ENCODE results near the gene PLSCR2.
"Not testable (repeated sequence)": the region's sequence is repeated elsewhere in the genome, so short reads cannot be mapped to it uniquely, and the experiment has no call there.

Gene PLSCR2, protein sequence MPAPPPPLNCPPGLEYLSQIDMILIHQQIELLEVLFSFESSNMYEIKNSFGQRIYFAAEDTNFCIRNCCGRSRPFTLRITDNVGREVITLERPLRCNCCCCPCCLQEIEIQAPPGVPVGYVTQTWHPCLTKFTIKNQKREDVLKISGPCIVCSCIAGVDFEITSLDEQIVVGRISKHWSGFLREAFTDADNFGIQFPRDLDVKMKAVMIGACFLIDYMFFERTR

DNA sequence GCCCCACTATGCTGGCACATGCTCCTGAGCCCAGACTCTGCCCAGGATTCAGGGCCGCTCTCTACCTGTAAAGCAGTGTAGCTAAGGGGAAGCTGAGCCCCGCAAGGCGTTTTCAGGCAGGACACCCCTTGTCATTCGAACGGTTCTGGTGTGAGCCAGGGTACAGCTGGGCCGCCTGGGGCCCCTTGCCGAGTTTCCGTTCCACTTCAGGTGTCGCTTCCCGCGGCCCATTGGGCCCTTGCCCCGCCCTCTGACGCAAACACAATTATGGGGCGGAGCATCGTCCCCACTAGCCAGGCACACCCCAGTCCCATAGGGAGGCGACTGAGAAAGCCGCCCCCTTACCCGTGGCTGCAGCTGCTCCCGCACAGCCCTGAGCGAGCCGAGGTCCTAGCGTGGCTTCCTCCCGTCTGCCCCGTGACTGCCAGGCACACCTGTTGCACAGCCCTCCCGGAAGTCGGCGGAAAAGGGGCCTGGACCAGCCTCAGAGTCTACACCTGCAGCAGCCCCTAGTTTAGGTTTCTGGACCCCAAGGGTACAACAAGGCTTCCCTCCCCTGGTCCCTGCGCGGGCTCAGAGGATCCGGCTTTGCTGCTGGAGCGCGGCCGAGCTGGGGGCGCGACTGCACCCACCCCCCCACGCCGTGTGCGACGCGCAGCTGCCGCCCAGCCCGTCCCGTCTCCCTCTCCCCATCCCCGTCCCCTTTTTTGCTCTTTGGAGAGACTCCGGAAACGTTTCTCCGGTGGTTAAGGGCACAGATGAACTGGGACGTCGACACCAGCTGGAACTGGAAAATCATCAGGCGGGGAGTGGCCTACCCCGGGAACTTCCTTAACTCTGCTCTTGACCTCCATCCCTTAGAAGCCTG lies at the start of gene PLSCR2:
TSS of gene PLSCR2 (minus strand) at position 412 of the 868 bp plus-strand sequence. CDS start 9,657 bp downstream, outside the sequence.
- no peak for DNase-seq

DNA sequence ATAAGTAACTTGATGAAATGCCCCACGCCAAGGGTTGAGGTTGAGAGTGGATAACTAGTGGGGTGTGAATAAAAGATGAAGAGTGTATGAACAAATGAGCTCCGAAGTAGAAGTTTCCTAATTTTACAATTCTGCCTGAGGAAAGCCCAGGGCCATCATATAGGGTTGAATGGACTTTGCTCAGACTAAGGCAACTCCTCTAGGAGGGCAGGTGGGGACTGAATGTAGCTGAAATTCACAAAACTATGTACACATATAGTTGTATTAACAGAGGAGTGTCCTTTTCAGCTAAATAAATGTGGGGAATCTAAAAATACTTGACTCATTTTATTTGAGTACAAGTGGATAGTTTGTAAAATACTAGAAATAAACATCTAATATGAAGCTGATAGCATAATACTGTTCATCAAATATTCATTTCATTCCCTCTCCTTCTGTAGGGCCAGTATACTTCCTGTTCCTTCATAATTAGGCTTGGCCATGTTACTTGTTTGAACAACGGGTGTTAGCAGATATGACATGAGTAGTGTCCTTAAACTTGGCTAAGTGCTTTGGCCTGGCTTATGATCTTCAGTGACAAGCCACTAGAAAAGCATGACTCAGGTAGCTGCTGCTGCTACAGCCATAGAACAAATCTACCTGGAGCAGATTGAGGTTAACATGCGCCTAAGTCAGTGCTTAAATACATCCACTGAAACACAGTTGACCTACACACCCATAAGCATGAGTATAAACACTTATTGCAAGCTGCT lies 48.5 kb upstream of the PLSCR2 start:
- DNase-seq: no peak

DNA sequence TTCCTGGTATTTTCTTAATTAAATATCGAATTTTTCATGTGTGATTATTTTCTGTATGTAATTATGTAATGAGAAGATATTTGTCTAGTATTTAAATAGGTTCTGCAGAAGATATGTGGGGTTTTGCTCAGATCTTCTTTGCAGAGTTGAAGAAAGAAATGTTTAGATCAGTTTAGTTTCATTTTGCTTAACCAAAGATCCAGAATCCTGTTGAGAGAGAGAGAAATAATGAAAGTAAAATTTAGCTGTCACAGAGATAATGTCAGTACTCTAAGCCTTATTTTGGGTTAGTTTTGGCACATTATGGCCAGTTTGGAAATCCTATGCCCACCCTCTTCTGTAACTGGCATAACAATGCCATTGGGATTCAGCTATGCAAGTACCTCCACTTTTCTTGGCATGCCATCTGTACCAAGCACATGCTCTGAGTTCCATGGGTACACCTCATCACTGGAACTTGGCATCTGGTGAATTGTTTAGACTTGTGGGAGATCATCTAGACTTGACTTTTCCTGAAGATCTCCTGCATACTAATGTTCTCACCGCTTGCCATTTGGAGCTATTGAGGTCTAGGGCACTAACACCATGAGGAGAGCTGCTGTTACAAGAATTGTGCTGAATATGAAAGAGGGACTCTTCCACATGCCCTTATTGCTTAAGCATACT lies 44.2 kb upstream of the PLSCR2 start:
- DNase-seq: no peak

DNA sequence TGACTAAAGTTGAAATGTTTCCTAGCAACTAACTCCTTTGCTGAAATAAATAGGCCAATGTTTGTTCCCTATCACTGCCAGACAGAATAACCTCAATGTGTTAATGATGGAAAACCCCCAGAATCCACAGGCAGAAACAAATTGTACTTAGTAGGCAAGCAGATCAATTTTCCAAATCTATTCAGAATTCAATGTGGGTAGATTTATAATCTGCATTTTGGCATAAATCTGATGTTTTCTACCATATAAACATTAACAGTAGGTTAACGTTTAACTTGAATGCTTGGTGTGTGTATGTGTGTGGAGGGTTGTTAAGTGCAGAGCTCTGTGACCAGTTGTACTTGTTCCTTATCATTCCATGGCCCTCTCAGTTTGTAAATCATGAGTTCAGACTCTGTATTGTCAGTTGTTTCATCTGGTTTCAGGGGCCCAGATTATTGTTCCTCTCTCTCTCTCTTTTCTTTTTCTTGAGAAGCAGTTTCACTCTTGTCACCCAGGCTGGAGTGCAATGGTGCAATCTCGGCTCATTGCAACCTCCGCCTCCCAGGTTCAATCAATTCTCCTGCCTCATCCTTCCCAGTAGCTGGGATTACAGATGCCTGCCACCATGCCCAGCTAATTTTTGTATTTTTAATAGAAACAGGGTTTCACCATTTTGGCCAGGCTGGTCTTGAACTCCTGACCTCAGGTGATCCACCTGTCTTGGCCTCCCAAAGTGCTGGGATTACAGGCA lies 42.2 kb upstream of the PLSCR2 start:
- no peak for DNase-seq

DNA sequence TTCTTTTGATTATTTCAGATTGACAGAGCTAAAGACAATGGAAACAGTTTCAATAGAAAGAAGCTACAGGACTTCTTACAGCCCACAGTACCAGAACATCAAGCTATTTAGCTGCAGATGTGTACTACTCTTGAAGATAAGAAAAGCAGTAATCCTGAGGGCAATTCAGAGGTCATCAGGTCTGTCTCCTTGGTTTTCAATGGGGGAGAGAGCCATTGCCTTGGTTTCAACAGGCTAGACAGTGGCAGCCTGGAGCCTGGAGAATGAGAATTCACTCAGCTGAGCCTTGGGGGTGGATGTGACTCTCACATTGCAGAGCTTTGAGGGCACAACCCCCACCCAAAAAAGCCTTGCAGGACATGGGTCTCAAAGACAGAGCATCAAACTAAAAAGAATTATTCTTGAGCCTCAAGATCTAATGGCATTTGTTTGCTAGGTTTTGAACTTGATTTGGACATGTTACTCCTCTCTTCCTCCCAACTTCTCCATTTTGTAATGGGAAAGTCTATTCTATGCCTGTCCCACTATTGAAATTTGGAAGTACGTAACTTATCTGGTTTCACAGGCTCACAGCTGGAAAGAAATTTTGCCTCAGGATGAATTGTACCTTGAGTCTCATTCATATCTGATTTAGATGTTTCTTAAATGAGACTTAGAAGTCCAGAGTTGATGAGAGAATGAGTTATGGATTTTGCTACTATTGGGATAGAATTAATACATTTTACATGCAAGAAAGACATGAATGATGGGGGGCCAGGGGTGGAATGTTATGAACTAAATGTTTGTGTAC lies 38.2 kb upstream of the PLSCR2 start:
- no peak for DNase-seq

DNA sequence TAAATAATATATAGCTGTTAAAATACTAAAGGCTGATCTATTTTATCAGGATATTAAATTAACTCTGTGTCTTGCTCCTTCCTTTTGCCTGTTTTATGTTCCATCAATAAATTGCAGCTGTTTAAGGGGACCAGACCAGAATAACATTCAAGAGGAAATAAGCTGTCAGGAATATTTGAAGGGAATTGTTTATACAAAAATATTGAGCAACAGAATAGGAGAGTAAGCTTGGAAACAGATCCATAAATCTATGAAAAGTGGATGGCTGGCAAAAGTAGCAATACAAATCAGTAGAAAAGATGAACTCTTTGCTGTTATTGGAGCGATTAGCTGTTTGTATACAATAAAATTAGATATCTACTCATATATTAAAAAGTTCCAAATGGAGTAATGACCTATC lies 36.2 kb upstream of the PLSCR2 start:
- DNase-seq: no peak

DNA sequence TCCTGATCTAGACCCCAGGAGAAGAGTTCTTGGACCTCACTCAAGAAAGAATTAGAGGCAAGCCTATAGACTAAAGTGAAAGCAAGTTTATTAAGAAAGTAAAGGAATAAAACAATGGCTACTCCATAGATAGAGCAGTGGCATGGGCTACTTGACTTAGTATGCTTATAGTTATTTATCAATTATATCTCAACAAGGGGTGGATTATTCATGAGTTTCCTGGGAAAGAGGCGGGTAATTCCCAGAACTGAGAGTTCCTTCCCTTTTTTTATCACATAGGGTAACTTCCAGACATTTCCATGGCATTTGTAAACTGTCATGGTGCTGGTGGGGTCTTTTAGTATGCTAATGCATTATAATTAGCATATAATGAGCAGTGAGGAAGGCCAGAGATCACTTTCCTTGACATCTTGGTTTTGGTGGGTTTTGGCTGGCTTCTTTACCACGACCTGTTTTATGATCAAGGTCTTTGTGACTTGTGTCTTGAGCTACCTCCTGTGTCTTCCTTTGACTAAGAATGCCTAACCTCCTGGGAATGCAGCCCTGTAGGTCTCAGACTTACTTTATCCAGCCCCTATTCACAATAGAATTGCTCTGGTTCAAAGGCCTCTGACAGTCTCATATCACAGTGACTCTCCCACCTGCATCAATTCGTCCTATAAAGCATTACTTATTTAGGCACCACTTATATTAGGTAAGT lies 35.3 kb upstream of the PLSCR2 start:
- no peak for DNase-seq

DNA sequence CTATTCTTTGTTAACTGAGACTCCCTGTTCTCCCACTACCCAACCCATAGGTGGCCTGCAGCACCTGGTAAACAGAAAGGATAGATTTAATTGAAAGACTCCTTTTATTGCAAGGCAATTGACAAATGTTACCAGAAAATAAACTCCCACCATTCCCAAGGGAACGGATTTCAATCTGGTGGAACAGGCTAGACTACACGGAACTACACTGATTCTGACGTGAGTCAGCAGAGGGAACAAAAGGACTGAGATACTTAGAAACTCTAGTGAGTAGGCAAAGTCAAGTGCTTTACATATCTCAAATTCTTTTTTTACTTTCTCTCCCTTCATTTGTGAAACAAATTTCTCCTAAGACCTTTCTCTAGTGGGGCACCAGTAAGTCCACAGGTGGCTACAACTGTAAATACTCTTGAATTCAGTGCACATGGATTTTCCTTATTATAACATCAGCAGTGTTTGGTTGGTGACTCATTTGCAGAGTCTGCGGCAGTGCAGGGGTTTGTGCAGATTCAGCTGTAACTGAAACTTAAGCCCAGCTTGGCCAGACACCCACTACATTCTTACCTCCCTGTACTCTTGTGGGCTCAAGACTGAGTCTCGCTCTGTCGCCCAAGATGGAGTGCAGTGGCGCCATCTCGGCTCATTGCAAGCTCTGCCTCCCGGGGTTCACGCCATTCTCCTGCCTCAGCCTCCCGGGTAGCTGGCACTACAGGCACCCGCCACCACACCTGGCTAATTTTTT lies 34.3 kb upstream of the PLSCR2 start:
- DNase-seq: no peak

DNA sequence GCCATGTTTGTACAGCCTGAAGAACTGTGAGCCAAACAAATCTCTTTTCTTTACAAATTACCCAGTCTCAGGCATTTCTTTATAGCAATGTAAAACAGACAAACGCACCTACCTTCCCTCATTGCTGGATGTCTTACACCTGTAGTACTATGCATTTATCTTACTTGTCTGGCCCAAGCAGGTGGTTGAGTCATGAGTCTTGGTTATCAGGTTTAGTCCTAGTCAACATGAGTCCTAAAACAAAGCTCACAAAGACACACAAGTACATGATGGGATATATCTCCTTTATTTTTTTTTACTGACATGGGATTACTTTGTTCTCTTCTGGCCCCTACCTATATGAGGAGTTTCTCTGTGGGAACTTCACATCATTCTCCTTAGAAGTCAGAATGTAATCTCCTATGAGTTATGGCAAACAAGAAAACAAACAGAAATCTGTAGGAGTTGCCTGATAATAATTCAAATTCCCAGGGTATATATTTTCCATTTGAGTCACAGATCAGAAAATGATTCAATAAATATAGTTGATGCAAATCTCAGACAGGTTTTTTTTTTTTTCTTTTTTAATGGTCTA lies 33.6 kb upstream of the PLSCR2 start:
- no peak for DNase-seq

DNA sequence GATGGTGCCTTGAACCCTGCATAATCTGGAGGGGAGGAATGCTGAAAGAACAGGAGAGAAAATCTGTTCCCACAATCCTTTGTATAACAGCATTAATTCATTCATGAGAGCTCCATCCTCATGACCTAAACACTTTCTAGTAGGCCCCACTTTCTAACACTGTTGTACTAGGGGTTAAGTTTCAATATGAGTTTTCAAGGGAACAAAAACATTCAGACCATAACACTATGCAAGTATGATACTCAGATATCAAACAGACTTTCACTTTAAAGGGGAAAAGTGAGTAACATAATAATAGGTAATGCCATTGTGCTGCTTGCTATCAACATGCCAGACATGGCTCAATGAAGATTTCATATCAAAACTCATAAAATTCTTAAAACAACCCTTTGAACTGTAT lies 32.4 kb upstream of the PLSCR2 start:
- DNase-seq: no peak

DNA sequence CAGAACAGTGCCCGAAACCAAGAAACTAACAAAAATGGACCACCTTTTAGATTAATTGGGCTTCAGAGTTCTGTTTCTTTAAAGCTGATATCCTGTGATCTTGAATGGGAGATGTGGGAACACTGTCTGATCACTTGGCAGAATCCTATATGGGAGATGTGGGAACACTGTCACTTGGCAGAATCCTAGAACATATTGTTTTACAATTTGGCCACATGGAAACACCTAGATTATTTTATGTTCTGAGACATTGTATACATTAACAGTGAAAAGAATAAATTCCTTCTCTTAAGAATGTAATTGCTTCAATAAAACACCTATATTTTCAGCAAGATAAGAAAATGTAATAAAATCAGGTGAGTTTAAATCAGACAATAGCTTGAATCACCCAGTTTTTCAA lies 30.3 kb upstream of the PLSCR2 start:
- no peak for DNase-seq

DNA sequence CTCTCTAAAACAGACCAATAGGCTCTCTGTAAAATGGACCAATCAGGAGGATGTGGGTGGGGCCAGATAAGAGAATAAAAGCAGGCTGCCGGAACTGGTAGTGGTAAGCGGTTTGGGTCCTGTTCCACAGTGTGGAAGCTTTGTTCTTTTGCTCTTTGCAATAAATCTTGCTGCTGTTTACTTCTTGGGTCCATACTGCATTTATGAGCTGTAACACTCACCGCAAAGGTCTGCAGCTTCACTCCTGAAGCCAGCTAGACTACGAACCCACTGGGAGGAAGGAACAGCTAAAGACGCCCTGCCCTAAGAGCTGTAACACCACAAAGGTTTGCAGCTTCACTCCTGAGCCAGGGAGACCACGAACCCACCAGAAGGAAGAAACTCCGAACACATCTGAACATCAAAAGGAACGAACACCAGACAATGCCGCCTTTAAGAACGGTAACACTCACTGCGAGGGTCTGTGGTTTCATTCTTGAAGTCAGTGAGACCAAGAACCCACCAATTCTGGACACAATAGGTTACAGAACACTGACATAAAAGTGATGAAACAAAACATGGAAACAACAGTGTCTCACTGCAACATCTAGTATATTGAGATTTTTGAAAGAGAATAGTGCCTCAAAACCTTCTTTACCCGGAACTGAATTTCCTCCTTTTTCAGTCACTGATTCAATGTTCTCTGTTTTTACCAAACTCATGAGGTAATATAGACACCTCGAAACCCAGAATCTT lies 28.8 kb upstream of the PLSCR2 start:
- no peak for DNase-seq

DNA sequence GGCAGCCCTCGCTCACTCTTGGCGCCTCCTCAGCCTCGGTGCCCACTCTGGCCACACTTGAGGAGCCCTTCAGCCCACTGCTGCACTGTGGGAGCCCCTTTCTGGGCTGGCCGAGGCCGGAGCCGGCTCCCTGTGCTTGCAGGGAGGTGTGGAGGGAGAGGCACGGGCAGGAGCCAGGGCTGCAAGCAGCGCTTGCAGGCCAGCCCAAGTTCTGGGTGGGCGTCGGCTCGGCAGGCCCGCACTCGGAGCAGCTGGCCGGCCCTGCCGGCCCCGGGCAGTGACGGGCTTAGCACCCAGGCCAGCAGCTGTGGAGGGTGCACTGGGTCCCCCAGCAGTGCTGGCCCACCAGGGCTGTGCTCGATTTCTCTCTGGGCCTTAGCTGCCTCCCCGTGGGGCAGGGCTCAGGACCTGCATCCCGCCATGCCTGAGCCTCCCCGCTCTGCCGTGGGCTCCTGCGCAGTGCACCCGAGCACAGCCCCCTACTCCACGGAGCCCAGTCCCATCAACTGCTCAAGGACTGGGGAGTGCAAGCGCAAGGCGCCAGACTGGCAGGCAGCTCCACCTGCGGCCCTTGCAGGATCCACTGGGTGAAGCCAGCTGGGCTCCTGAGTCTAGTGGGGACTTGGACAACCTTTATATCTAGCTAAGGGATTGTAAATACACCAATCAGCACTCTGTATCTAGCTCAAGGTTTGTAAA lies 27.9 kb upstream of the PLSCR2 start:
- not testable (repeated sequence) for DNase-seq

DNA sequence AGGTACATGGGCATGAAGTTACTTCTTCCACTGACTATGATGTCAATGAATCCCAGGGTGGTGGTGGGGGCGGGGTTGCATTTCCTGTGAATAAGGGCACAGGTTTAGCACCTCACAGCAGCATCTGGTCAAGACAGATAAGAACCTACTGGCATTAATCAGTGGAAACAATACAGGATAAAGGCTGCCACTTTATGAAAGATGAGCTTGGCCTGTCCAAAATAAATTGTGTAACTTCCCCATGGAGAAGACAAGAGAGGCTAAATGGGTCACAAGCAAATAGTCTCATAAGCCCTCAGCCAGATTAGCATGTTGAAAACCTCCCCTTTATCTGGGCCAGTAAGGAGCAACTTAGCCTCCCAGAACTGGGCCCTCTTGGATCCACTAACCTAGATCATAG lies 27.4 kb upstream of the PLSCR2 start:
- no peak for DNase-seq

DNA sequence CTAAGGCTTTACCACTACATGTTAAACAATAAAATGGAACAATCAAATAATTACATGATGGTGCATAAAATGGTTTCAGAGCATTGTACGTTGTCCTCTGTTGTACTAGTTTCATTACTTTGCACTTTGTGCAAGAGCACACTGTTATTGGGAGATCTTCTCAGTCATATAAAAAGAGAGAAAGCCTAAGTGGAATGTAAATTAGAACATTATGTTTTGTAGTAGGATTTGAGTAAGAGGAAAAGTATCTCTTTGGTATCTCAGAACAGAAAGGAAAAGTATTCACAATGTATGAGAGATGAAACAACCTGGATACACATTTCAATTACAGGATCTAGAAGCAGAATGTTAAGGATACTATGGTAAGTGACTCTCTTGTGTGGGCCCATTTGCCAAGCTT lies 26.9 kb upstream of the PLSCR2 start:
- DNase-seq: no peak

DNA sequence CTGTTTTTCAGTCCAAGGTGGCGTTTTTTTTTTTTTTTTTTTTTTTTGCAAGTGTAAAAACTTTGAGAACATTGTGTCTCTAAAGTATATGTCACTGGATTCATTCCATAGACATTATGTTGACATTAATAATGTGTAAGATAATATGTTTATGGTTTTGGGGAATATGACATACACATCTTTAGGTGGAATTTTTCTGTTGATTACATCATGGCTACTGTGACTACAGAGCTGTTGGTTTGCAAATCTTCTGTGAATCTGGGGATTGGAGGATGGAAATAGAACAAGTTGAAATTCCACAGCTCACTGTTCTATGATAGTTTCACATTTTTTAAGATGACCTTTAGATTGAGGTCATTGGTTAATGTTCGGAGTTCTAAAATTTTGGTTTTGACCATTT lies 24.4 kb upstream of the PLSCR2 start:
- DNase-seq: no peak

DNA sequence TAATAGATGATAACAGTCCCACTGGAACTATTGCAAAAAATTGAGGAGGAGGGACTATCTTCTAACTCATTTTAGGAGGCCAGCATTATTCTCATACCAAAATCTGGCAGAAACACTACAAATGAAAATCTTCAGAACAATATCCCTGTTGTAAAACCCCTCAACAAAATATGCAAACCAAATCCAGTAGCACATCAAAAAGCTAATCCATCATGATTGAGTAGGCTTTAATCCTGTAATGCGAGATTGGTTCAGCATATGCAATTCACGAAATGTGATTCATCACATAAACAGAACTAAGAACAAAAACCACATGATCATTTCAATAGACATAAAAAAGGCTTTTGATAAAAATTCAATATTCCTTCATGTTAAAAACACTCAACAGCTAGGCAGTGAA lies 23.9 kb upstream of the PLSCR2 start:
- DNase-seq: no peak

DNA sequence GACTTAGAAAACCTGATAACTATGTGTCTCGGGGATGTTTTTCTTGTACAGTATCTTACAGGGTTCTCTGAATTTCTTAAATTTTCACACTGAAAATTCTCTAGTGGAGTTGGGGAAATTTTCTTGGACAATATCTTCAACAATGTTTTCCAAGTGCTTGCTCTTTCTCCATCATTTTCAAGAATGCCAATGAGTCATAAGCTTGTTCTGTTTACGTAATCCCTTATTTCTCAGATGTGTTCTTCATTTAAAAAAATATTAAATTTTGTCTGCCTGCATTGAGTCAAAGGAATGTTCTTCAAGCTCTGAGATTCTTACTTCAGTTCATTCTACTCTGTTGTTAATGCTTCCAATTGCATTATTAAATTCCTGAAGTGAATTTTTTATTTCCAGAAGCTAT lies 21.9 kb upstream of the PLSCR2 start:
- no peak for DNase-seq

DNA sequence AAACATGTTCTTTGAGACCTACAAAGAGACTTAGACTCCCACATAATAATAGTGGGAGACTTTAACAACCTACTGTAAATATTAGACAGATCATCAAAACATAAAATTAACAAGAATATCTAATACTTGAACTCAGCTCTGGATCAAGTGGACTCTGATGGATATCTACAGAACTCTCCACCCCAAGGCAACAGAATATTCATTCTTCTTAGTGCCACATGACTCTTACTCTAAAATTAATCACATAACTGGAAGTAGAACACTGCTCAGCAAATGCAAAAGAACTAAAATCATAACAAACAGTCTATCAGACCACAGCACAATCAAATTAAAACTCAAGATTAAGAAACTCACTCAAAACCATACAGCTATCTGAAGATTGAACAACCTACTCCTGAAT lies 15.9 kb upstream of the PLSCR2 start:
- DNase-seq: no peak
